Measurements from ENCODE around the gene MDM1.
A peak's percentile ranks its signal among the peaks of the same experiment; 100 is the strongest.

MDM1 gene

GRCh38 chr12:68374307-68374982 is 42.3 kb upstream of the MDM1 start:
- no peak for TF ChIP-seq CTCF (IDR thresholded peaks at IDR 0.05; ENCODE audit: low read length, missing control alignments)
- no peak overlapping the region for H3K4me3 ChIP-seq (replicated peaks; ENCODE audit: low read depth, low read length)
- DNase-seq (ENCODE audit: low read depth), result no peak

- TF ChIP-seq CTCF (IDR thresholded peaks at IDR 0.05; ENCODE audit: low read length, missing control alignments), result no peak
- DNase-seq (ENCODE audit: low read depth), result no peak
- no peak overlapping the region for H3K4me3 ChIP-seq (replicated peaks; ENCODE audit: low read depth, low read length)
Measured at GRCh38 chr12:68370667-68371066, 38.5 kb upstream of the MDM1 start.

GRCh38 chr12:68370006-68370590 is 37.9 kb upstream of the MDM1 start:
- no peak overlapping the region for H3K4me3 ChIP-seq (replicated peaks; ENCODE audit: low read depth, low read length)
- no peak for DNase-seq (ENCODE audit: low read depth)
- no peak for TF ChIP-seq CTCF (IDR thresholded peaks at IDR 0.05; ENCODE audit: low read length, missing control alignments)

GRCh38 chr12:68368327-68368726 is 36.2 kb upstream of the MDM1 start:
- no peak for DNase-seq (ENCODE audit: low read depth)
- no peak for TF ChIP-seq CTCF (IDR thresholded peaks at IDR 0.05; ENCODE audit: low read length, missing control alignments)
- H3K4me3 ChIP-seq (replicated peaks; ENCODE audit: low read depth, low read length), result no peak overlapping the region

- H3K4me3 ChIP-seq (replicated peaks; ENCODE audit: low read depth, low read length), result no peak overlapping the region
- DNase-seq (ENCODE audit: low read depth), result peak; percentile 56
- no peak for TF ChIP-seq CTCF (IDR thresholded peaks at IDR 0.05; ENCODE audit: low read length, missing control alignments)
Measured at GRCh38 chr12:68367903-68368302, 35.7 kb upstream of the MDM1 start.

- TF ChIP-seq CTCF (IDR thresholded peaks at IDR 0.05; ENCODE audit: low read length, missing control alignments), result no peak
- no peak overlapping the region for H3K4me3 ChIP-seq (replicated peaks; ENCODE audit: low read depth, low read length)
- no peak for DNase-seq (ENCODE audit: low read depth)
Measured at GRCh38 chr12:68367116-68367515, 35.0 kb upstream of the MDM1 start.

All from fibroblast of pulmonary artery (primary cell).